Fibroblast of villous mesenchyme (primary cell): ENCODE measurements around the gene RILPL1. TPM values are rescaled to one million over a fixed set of nuclear protein-coding genes. Genes with fewer than 3 reads are reported as not detected.
"Not testable (repeated sequence)": the region's sequence is repeated elsewhere in the genome, so short reads cannot be mapped to it uniquely, and the experiment has no call there.

ENCODE experiments used
- DNase-seq: peaks from one replicate; pipeline ENCODE4 v3.0.0-alpha.2; 2010; ENCODE audit warnings: low read depth
- H3K4me3 ChIP-seq: 2 replicates; pipeline ENCODE4 v1.5.1; 2011; ENCODE audit warnings: low read depth, mild to moderate bottlenecking, low read length
- total RNA-seq: library from RNA; depleted of rRNA; stranded (reverse); fragments of >200 nt; gene quantifications from 2 replicates; pipeline ENCODE4 v1.2.3, GENCODE V29; 2012
- TF ChIP-seq, protein P1 (sequence below): IDR thresholded peaks from 2 replicates; pipeline ENCODE4 v1.5.1; 2012; ENCODE audit warnings: low read depth, mild to moderate bottlenecking, low read length; ENCODE audit not compliant: insufficient read depth

Gene RILPL1
- total RNA-seq, 1 donor: 13.4 TPM

DNA sequence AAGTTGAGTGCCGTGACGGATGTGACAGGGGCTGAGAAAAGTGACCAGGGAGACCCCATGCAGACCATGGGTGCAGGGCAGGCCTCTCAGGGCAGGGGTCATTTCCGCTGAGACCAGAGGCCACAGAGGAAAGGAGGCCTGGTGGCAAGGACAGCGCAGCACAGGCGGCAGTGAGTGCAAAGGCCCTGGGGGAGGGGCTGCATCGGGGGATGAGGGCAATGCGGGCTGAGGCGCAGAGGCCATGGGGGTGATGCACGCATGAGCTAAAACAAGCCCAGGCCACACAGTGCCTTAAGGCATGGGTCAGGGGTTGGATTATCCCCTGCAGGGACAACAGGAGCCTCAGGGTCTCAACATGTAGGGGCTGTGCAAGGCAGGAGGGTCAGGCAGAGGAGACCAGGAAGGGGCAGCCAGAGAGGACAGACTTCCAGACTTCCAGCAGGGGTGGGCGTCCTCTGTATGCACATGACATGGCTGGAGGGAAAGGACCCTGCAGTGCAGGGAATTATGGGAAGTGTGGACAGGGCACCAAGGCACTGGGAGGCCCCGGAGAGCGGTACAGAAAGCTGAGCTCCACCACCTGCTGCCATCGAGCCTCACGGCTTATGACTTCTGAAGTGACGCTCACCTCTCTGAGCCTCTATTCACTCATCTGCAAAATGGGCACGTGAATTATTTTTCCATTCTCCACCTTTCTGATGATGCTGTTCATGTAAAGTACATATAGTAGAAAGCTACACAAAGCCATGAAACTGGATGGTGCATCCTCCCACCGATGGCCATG lies 27.3 kb downstream of the RILPL1 start:
- no peak overlapping the region for H3K4me3 ChIP-seq
- no peak for DNase-seq
- TF ChIP-seq, protein P1, sequence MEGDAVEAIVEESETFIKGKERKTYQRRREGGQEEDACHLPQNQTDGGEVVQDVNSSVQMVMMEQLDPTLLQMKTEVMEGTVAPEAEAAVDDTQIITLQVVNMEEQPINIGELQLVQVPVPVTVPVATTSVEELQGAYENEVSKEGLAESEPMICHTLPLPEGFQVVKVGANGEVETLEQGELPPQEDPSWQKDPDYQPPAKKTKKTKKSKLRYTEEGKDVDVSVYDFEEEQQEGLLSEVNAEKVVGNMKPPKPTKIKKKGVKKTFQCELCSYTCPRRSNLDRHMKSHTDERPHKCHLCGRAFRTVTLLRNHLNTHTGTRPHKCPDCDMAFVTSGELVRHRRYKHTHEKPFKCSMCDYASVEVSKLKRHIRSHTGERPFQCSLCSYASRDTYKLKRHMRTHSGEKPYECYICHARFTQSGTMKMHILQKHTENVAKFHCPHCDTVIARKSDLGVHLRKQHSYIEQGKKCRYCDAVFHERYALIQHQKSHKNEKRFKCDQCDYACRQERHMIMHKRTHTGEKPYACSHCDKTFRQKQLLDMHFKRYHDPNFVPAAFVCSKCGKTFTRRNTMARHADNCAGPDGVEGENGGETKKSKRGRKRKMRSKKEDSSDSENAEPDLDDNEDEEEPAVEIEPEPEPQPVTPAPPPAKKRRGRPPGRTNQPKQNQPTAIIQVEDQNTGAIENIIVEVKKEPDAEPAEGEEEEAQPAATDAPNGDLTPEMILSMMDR: no peak

DNA sequence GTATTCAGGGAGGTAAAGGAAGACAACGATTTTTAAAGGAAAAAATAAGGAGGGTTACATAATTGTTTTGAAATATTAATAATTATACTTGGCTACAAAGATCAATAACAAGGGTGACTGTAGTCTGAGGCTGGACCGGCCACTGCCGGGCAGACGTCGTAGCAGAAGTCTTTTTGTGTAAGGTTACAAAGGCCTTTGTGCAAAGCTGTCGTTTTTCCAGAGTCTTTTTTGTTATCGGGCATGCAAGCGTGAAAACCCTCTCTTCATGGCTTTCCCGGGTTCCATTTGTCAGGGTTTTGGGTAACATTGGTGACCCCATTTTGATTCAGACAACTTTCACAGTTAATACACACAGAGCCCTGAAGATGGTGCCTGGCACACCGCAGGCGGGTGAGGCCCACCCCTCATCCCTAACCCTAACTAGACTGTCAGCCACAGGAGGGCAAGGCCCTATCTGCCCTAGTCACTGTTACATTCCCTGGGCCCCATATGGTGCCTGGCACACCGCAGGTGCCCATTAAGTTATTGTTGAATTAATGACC lies 31.3 kb downstream of the RILPL1 start:
- DNase-seq: no peak
- H3K4me3 ChIP-seq: no peak overlapping the region
- TF ChIP-seq, protein P1: no peak

DNA sequence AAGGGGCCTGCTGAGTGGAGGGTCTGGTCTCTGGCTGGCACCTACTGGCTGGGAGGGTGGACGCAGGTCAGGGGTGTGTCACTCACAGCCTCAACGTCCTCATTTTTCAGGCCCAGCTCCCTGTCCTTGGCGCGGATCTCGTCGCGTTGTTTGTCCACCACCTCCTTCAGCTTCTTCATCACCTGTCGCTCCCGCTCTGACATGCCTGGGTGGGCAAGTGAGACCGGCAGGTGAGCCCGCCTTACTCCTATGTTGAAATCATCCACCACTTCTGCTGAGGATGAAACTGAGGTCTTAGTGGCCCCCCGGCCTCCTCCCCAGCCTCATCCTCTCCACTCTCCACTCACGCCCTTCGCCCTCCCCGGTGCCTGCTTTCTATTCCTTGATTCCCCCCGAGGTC lies 34.2 kb downstream of the RILPL1 start:
- no peak for DNase-seq
- no peak overlapping the region for H3K4me3 ChIP-seq
- TF ChIP-seq, protein P1: no peak

DNA sequence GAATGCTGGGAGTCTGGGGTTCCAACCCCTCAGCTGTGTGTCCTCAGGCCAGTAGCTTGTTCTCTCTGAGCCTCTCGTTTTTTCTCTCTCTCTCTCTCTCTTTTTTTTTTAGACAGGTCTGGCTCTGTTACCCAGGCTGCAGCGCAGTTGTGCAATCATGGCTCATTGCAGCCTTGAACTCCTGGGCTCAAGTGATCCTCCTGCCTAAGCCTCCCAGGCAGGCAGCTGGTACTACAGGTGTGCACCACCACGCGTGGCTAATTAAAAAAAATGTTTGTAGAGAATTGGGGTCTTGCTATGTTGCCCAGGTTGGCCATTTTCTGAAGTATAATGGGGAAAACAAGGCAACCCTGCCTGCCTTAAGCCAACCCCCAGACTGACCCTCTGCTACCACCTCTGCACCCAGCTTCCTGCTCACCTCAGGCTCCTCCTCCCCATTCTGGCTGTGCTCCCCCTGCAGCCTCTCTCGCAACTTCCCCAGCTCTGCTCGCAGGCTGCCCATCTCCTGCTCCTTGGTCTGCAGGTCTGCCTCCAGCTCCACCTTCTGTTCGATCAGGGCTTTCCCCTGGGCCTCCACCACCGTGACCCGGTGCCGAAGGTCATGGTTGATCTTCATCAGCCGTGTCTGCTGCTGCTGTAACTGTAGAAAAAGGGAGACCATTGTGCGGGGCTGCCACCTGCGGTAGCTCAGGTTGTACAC lies 35.2 kb downstream of the RILPL1 start:
- DNase-seq: no peak
- no peak overlapping the region for H3K4me3 ChIP-seq
- TF ChIP-seq, protein P1: no peak

DNA sequence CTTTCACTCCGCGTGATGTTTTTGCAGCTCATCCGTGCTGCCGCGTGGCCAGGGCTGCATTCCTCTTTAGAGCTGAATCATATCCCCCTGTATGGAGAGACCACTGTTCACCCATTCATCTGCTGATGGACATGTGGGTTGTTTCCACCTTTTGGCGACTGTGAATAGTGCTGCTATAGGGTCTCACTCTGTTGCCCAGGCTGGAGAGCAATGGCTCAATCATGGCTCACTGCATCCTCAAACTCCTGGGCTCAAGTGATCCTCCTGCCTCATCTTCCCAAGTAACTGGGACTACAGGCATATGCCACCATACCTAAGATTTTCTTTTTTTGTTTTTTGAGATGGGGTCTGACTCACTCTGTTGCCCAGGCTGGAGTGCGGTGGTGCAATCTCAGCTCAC lies 36.5 kb downstream of the RILPL1 start:
- TF ChIP-seq, protein P1: no peak
- H3K4me3 ChIP-seq: no peak overlapping the region

DNA sequence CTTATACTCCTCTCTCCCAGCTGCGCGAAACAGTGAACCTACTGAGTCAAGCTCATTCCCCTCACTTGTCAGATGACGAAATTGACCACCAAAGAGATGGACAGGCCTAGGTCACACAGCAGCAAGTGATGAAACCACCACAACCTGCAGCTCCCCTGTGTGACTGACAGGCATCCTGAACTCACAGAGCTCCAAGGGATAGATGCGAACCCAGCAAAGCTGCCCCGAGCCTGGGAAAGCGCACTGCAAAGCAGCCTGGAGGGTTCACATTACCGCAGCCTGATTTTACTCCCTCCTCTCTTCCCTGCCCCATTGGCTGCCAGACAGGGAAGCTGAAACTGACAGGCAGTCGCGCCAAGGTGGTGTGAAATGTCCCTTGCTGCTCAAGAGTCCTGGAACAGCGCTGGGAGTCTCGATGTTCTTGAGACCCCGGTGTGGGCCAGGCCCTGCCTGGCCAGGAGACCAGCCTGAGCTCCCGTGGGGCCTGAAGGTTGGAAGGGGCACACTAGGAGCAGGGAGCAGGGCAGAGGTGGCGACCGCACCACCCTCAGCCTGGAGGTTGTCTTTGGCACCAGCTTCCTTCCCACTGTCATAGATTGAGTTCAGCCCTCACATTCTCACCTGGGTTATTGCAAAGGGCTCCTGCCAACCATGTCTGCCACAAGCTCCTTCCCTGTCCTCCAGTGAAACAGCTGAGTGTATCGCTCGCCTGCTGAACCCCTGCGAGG lies 39.2 kb downstream of the RILPL1 start:
- DNase-seq: no peak
- TF ChIP-seq, protein P1: no peak

More for the DNA sequence above, 36.5 kb downstream of the RILPL1 start:
- no peak for DNase-seq

DNA sequence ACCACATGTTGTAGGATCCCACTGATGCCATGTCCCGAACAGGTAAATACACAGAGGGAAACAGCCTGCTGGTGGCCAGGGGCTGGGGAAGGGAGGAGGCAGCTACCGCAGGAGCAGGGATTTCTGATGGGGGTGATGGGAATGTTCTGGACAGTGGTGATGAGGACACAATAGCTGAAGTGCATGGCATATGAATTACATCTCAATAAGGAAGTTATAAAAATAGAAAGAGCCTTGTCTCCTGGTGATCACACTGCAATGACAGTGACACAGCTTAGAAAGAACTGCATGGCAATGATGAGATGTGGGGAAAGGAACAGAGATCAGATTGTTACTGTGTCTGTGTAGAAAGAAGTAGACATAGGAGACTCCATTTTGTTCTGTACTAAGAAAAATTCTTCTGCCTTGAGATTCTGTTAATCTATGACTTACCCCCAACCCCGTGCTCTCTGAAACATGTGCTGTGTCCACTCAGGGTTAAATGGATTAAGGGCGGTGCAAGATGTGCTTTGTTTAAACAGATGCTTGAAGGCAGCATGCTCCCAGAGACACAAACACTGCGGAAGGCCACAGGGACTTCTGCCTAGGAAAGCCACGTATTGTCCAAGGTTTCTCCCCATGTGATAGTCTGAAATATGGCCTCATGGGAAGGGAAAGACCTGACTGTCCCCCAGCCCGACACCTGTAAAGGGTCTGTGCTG lies 41.0 kb downstream of the RILPL1 start:
- H3K4me3 ChIP-seq, DNase-seq: not testable (repeated sequence)

More for the DNA sequence above, 39.2 kb downstream of the RILPL1 start:
- no peak overlapping the region for H3K4me3 ChIP-seq
